ENCODE measurements around the gene PRTG. TPM values are rescaled to one million over a fixed set of nuclear protein-coding genes. Genes with fewer than 3 reads are reported as not detected.
"Not testable (repeated sequence)": the region's sequence is repeated elsewhere in the genome, so short reads cannot be mapped to it uniquely, and the experiment has no call there.

Gene PRTG
- total RNA-seq, 1 donor from 2014 or later = 10.5 TPM

GRCh38 chr15:55764398-55764797 lies 21.4 kb upstream of the PRTG start:
- Histone ChIP-seq H3K4me3 (no peak overlapping the region), H3K9me3 (no peaks in the 10 kb centered on the region), H3K27ac (no peak overlapping the region), H3K27me3 (ENCODE audit: low read depth) (no peaks in the 10 kb centered on the region), H3K4me1 (no peaks in the 10 kb centered on the region), H3K36me3 (no peaks in the 10 kb centered on the region)
- DNase-seq (no peak), ATAC-seq (no peak)
- no peak for TF ChIP-seq CTCF (IDR thresholded peaks at IDR 0.05)
- intact Hi-C loops (cut with DNase I) = no loop called here

GRCh38 chr15:55758580-55758986 lies 15.6 kb upstream of the PRTG start:
- ATAC-seq = no peak
- no peaks in the 10 kb centered on the region for H3K4me1 ChIP-seq
- H3K36me3 ChIP-seq = no peaks in the 10 kb centered on the region
- intact Hi-C loops (cut with DNase I) = no loop called here
- no peak overlapping the region for H3K27ac ChIP-seq
- no peaks in the 10 kb centered on the region for H3K9me3 ChIP-seq
- TF ChIP-seq CTCF (IDR thresholded peaks at IDR 0.05) = no peak
- no peak for DNase-seq
- H3K27me3 ChIP-seq (ENCODE audit: low read depth) = no peaks in the 10 kb centered on the region
- H3K4me3 ChIP-seq = no peak overlapping the region

- DNase-seq; intact Hi-C loops (cut with DNase I); H3K27me3 ChIP-seq (ENCODE audit: low read depth); ATAC-seq; H3K4me1 ChIP-seq; H3K36me3 ChIP-seq; H3K4me3 ChIP-seq; H3K27ac ChIP-seq; H3K9me3 ChIP-seq: not testable (repeated sequence)
These were observed 10.5 kb upstream of the PRTG start for GRCh38 chr15:55753433-55753832.

GRCh38 chr15:55750706-55751105 lies 7.8 kb upstream of the PRTG start:
- no peaks in the 10 kb centered on the region for H3K4me1 ChIP-seq
- no peak overlapping the region for H3K27ac ChIP-seq
- DNase-seq (no peak), ATAC-seq (no peak)
- no peaks in the 10 kb centered on the region for H3K27me3 ChIP-seq (ENCODE audit: low read depth)
- intact Hi-C loops (cut with DNase I) = no loop called here
- no peaks in the 10 kb centered on the region for H3K36me3 ChIP-seq
- no peak overlapping the region for H3K4me3 ChIP-seq
- TF ChIP-seq CTCF (IDR thresholded peaks at IDR 0.05) = no peak
- H3K9me3 ChIP-seq = no peaks in the 10 kb centered on the region

GRCh38 chr15:55743729-55744655 lies 1.0 kb upstream of the PRTG start:
- Histone ChIP-seq H3K27me3 (ENCODE audit: low read depth) (peaks cover 23% of the 10 kb centered on the region), H3K4me3 (peak overlapping the region; percentile 88), H3K27ac (peak overlapping the region; percentile 66), H3K4me1 (no peaks in the 10 kb centered on the region), H3K9me3 (no peaks in the 10 kb centered on the region), H3K36me3 (no peaks in the 10 kb centered on the region)
- ATAC-seq = no peak
- no peak for TF ChIP-seq CTCF (IDR thresholded peaks at IDR 0.05)
- no peak for DNase-seq
- intact Hi-C loops (cut with DNase I) = no loop called here

- peak overlapping the region; percentile 66 for H3K27ac ChIP-seq
- H3K36me3 ChIP-seq = no peaks in the 10 kb centered on the region
- intact Hi-C loops (cut with DNase I) = no loop called here
- peak; percentile 49 for DNase-seq
- peaks cover 23% of the 10 kb centered on the region for H3K27me3 ChIP-seq (ENCODE audit: low read depth)
- H3K4me1 ChIP-seq = peaks cover 2% of the 10 kb centered on the region
- TF ChIP-seq CTCF (IDR thresholded peaks at IDR 0.05) = no peak
- peak overlapping the region; percentile 88 for H3K4me3 ChIP-seq
- no peaks in the 10 kb centered on the region for H3K9me3 ChIP-seq
- peak; percentile 59 to 66 for ATAC-seq
These were observed 440 bp downstream of the PRTG start for GRCh38 chr15:55742498-55742926.

Data from lower lobe of right lung (tissue), 2 donors.